ENCODE data around the gene AKR1B1. TPM values are rescaled to one million over a fixed set of nuclear protein-coding genes. Genes with fewer than 3 reads are reported as not detected.

Gene AKR1B1
- 85.8 and 86.6 TPM in 2 replicates for total RNA-seq

DNA sequence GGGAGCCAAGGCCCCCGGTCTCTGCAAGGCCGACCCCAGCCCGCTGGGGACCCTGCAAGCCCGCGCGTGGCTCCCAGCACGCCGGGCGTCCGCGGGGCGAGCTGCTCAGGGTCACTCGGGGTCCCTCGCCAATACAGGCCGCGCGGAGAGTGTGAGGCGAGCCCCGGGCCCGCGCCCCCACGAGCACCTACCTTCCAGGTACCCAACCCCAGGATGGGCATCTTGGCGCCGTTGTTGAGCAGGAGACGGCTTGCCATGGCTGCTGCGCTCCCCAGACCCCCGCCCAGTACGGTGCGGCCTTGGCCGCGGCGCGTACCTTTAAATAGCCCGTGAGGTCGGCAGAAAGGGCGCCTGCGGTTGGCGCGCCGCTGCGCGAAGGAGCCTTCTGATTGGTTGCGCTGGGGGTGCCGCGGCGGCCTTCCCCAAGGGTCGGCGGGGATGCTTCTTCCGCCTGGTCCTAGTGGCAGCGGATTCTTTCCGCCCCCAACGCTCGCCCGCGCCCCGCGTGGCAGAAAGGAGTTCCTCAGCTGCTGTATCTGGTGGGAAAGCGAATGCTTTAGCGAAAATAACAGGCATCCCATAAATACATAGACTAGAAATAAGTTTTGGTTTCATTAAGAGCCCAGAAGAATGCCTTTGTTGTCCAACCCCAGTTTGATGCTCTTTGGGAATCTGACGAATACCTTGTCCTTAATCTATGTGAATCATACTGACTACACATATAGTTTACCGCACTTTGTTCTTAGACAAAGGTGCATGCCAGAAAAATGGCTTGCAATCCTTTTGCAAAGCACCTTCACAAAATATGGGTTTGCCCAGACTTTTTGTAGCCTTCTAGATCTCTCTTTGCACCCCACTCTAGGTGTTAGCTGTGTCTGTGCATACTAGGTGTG, at the start of gene AKR1B1:
TSS of gene AKR1B1 (minus strand) at position 295 of the 893 bp plus-strand sequence. CDS start at position 257, 38 bp downstream.
- TF ChIP-seq CTCF (IDR thresholded peaks at IDR 0.05; ENCODE audit: extremely low read depth, low read depth, low read length), result peak; percentile 60
- Histone ChIP-seq H3K9me3 (ENCODE audit: low read depth, low read length) (no peaks in the 10 kb centered on the region), H2AFZ (ENCODE audit: low read length) (peak within 1 kb of the TSS; percentile 88), H3K36me3 (ENCODE audit: insufficient read depth, low read length) (peaks cover 6% of the 10 kb centered on the region), H3K27me3 (ENCODE audit: insufficient read depth, low read length) (no peaks in the 10 kb centered on the region), H3K4me2 (ENCODE audit: insufficient read depth, low read length) (peak within 1 kb of the TSS; percentile 82), H4K20me1 (ENCODE audit: insufficient read depth, low read length) (peaks cover 4% of the 10 kb centered on the region), H3K79me2 (ENCODE audit: insufficient read depth, low read length) (peaks cover 41% of the 10 kb centered on the region), H3K27ac (ENCODE audit: low read depth, low read length) (peak within 1 kb of the TSS; percentile 64), H3K4me3 (ENCODE audit: insufficient read depth, low read length) (peak within 1 kb of the TSS; percentile 87), H3K4me1 (ENCODE audit: insufficient read depth, low read length) (peaks cover 30% of the 10 kb centered on the region)
- DNase-seq (ENCODE audit: insufficient read length, low spot score, missing footprints), result peak; percentile 97

DNA sequence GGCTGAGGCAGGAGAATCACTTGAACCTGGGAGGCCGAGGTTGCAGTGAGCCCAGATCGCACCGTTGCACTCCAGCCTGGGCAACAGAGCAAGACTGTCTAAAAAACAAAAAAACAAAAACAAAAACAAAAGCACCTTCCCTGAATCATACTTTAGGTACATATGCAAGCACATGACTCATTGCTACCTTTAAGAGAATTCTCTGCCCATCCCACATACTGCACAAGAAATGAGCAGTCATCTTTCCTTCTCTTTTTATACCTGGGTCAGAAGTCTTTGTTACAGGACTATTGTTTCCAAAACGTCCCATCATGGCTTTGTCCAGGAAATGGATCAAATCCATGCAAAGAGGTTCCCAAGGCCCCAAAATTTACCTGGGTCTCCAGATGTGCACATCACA, 47.0 kb upstream of the AKR1B1 start:
- Histone ChIP-seq H3K4me2 (ENCODE audit: insufficient read depth, low read length) (no peak overlapping the region), H3K36me3 (ENCODE audit: insufficient read depth, low read length) (no peaks in the 10 kb centered on the region), H3K4me3 (ENCODE audit: insufficient read depth, low read length) (no peak overlapping the region), H3K27ac (ENCODE audit: low read depth, low read length) (no peak overlapping the region), H3K27me3 (ENCODE audit: insufficient read depth, low read length) (no peaks in the 10 kb centered on the region), H3K79me2 (ENCODE audit: insufficient read depth, low read length) (no peaks in the 10 kb centered on the region), H2AFZ (ENCODE audit: low read length) (no peak overlapping the region), H4K20me1 (ENCODE audit: insufficient read depth, low read length) (no peaks in the 10 kb centered on the region), H3K4me1 (ENCODE audit: insufficient read depth, low read length) (no peaks in the 10 kb centered on the region), H3K9me3 (ENCODE audit: low read depth, low read length) (no peaks in the 10 kb centered on the region)
- no peak for TF ChIP-seq CTCF (IDR thresholded peaks at IDR 0.05; ENCODE audit: extremely low read depth, low read depth, low read length)
- DNase-seq (ENCODE audit: insufficient read length, low spot score, missing footprints), result no peak

- no peaks in the 10 kb centered on the region for H3K27me3 ChIP-seq (ENCODE audit: insufficient read depth, low read length)
- H3K27ac ChIP-seq (ENCODE audit: low read depth, low read length), result no peak overlapping the region
- no peak overlapping the region for H3K4me3 ChIP-seq (ENCODE audit: insufficient read depth, low read length)
- no peaks in the 10 kb centered on the region for H3K36me3 ChIP-seq (ENCODE audit: insufficient read depth, low read length)
- no peak for DNase-seq (ENCODE audit: insufficient read length, low spot score, missing footprints)
- no peaks in the 10 kb centered on the region for H3K9me3 ChIP-seq (ENCODE audit: low read depth, low read length)
- H4K20me1 ChIP-seq (ENCODE audit: insufficient read depth, low read length), result no peaks in the 10 kb centered on the region
- H3K4me1 ChIP-seq (ENCODE audit: insufficient read depth, low read length), result no peaks in the 10 kb centered on the region
- no peaks in the 10 kb centered on the region for H3K79me2 ChIP-seq (ENCODE audit: insufficient read depth, low read length)
- no peak overlapping the region for H2AFZ ChIP-seq (ENCODE audit: low read length)
- no peak for TF ChIP-seq CTCF (IDR thresholded peaks at IDR 0.05; ENCODE audit: extremely low read depth, low read depth, low read length)
- no peak overlapping the region for H3K4me2 ChIP-seq (ENCODE audit: insufficient read depth, low read length)
These were observed 45.8 kb upstream of the AKR1B1 start for GRCh38 chr7:134504660-134505164.
